Fibroblast of villous mesenchyme (primary cell): ENCODE data around the gene ARHGAP11A. TPM values are rescaled to one million over a fixed set of nuclear protein-coding genes. Genes with fewer than 3 reads are reported as not detected.

Experiments
- DNase-seq: peaks from one replicate; pipeline ENCODE4 v3.0.0-alpha.2; 2010; ENCODE audit warnings: low read depth
- H3K4me3 ChIP-seq: 2 replicates; pipeline ENCODE4 v1.5.1; 2011; ENCODE audit warnings: low read depth, mild to moderate bottlenecking, low read length
- small RNA-seq: library from RNA; depleted of rRNA; stranded (forward); fragments of <200 nt; gene quantifications from one replicate; pipeline ENCODE3, GENCODE V24; 2012
- total RNA-seq: library from RNA; depleted of rRNA; stranded (reverse); fragments of >200 nt; gene quantifications from 2 replicates; pipeline ENCODE4 v1.2.3, GENCODE V29; 2012
- TF ChIP-seq, protein P1 (sequence below): IDR thresholded peaks from 2 replicates; pipeline ENCODE4 v1.5.1; 2012; ENCODE audit warnings: low read depth, mild to moderate bottlenecking, low read length; ENCODE audit not compliant: insufficient read depth

ARHGAP11A gene
- total RNA-seq, 1 donor: 25.5 TPM

DNA sequence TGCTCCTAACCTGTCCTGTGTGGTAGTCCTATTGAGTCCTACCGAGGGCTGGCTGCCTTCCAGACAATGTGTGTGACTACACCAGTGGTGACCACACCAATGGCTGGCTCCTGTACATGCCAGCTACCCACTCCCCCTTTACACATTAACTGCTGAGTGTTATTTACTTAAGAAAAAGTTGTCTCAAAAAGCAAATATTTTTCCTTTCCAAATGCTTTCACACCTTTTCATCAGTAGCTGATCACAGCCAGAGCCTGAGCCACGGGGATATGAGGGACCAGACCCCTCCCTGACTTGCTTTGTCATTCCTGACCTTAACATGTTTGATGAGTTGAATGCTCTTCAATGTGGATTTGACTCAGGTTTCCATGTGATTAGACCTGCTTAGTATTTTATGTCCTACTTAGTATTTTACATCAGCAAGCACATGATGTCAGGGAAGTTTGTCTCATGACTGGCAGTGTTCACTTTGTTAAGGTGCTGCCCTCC, 72.9 kb downstream of the ARHGAP11A start:
- no peak overlapping the region for H3K4me3 ChIP-seq
- DNase-seq: peak; percentile 35

More for the DNA sequence above, 72.9 kb downstream of the ARHGAP11A start:
- TF ChIP-seq, protein P1, sequence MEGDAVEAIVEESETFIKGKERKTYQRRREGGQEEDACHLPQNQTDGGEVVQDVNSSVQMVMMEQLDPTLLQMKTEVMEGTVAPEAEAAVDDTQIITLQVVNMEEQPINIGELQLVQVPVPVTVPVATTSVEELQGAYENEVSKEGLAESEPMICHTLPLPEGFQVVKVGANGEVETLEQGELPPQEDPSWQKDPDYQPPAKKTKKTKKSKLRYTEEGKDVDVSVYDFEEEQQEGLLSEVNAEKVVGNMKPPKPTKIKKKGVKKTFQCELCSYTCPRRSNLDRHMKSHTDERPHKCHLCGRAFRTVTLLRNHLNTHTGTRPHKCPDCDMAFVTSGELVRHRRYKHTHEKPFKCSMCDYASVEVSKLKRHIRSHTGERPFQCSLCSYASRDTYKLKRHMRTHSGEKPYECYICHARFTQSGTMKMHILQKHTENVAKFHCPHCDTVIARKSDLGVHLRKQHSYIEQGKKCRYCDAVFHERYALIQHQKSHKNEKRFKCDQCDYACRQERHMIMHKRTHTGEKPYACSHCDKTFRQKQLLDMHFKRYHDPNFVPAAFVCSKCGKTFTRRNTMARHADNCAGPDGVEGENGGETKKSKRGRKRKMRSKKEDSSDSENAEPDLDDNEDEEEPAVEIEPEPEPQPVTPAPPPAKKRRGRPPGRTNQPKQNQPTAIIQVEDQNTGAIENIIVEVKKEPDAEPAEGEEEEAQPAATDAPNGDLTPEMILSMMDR: no peak

Small RNA genes lying within 50 kb of the gene (small RNA-seq; reads per million reads assigned to genes)
- not detected for gene RN7SL286P

Other genes with a start within 250 kb of the ARHGAP11A start
- not detected in 2 replicates for gene GOLGA8K, start 212.2 kb upstream of the ARHGAP11A start, total RNA-seq
- gene GOLGA8O, start 159.9 kb upstream of the ARHGAP11A start, total RNA-seq: 0.43 and 0.64 TPM in 2 replicates
- gene GOLGA8N, start 22.0 kb upstream of the ARHGAP11A start, total RNA-seq: 1.7 and 2.6 TPM in 2 replicates
- gene SCG5, start 26.2 kb downstream of the ARHGAP11A start, total RNA-seq: 8.7 and 17.7 TPM in 2 replicates
- 527 and 613 TPM in 2 replicates for gene GREM1, start 102.5 kb downstream of the ARHGAP11A start, total RNA-seq